ENCODE measurements around the gene AGRN. TPM values are rescaled to one million over a fixed set of nuclear protein-coding genes. Genes with fewer than 3 reads are reported as not detected.

The AGRN gene
- total and polyA plus RNA-seq, 8 donors = 96.8 to 208 (median 149) TPM

- no peaks in the 10 kb centered on the region for H3K9me3 ChIP-seq
- H3K27me3 ChIP-seq = peaks cover 11 to 97% of the 10 kb centered on the region in 2 donors
- ATAC-seq (no peak), DNase-seq (peak in 2 of 4 donors; percentile 41 to 48)
- no peaks in the 10 kb centered on the region for H3K36me3 ChIP-seq
- no peak for TF ChIP-seq CTCF (IDR thresholded peaks at IDR 0.05)
- intact Hi-C loops (cut with DNase I) = no loop called here
- peaks cover 0 to 40% of the 10 kb centered on the region in 2 donors for H3K4me1 ChIP-seq
- peak overlapping the region; percentile 64 to 67 for H3K4me3 ChIP-seq
- no peak overlapping the region for H3K27ac ChIP-seq
Measured at GRCh38 chr1:998745-998994, 21.2 kb upstream of the AGRN start.

GRCh38 chr1:998995-999724, 20.8 kb upstream of the AGRN start:
- H3K27me3 ChIP-seq = peaks cover 11 to 99% of the 10 kb centered on the region in 2 donors
- H3K9me3 ChIP-seq = no peaks in the 10 kb centered on the region
- DNase-seq (peak; percentile 19 to 81 (median 54)), ATAC-seq (no peak)
- intact Hi-C loops (cut with DNase I) = no loop called here
- H3K27ac ChIP-seq = peak overlapping the region; percentile 72 to 94
- peaks cover 0 to 40% of the 10 kb centered on the region in 2 donors for H3K4me1 ChIP-seq
- no peaks in the 10 kb centered on the region for H3K36me3 ChIP-seq
- H3K4me3 ChIP-seq = peak overlapping the region; percentile 64 to 67
- TF ChIP-seq CTCF (IDR thresholded peaks at IDR 0.05) = no peak

- H3K27ac ChIP-seq = peak within 1 kb of the TSS; percentile 94 to 96
- intact Hi-C loops (cut with DNase I) = no loop called here
- DNase-seq (peak; percentile 91 to 95 (median 92)), ATAC-seq (peak; percentile 88)
- no peaks in the 10 kb centered on the region for H3K9me3 ChIP-seq
- peaks cover 2 to 46% of the 10 kb centered on the region in 2 donors for H3K4me1 ChIP-seq
- H3K4me3 ChIP-seq = peak within 1 kb of the TSS; percentile 64 to 67
- H3K27me3 ChIP-seq = peaks cover 11 to 99% of the 10 kb centered on the region in 2 donors
- H3K36me3 ChIP-seq = no peaks in the 10 kb centered on the region
- TF ChIP-seq CTCF (IDR thresholded peaks at IDR 0.05) = no peak
Measured at GRCh38 chr1:999725-1000356, 20.1 kb upstream of the AGRN start, which contains the start of gene HES4. HES4 (minus strand) TSS chr1:1000097; CDS start chr1:999973, 124 bp downstream.

- Histone ChIP-seq H3K9me3 (no peaks in the 10 kb centered on the region), H3K36me3 (no peaks in the 10 kb centered on the region), H3K4me3 (peak overlapping the region; percentile 64 to 67), H3K4me1 (peaks cover 9 to 52% of the 10 kb centered on the region in 2 donors), H3K27me3 (peaks cover 11 to 99% of the 10 kb centered on the region in 2 donors), H3K27ac (peak overlapping the region; percentile 94 to 96)
- DNase-seq = peak; percentile 72 to 88 (median 86)
- peak; percentile 64 for ATAC-seq
- TF ChIP-seq CTCF (IDR thresholded peaks at IDR 0.05) = no peak
- intact Hi-C loops (cut with DNase I) = no loop called here
Measured at GRCh38 chr1:1000357-1001056, 19.4 kb upstream of the AGRN start.

Measured in left lung (tissue), 10 donors.